Measurements from ENCODE around the gene TBC1D8. TPM values are rescaled to one million over a fixed set of nuclear protein-coding genes. Genes with fewer than 3 reads are reported as not detected.
"Not testable (repeated sequence)": the region's sequence is repeated elsewhere in the genome, so short reads cannot be mapped to it uniquely, and the experiment has no call there.

Gene TBC1D8
- total and polyA plus RNA-seq, 7 donors: 8.7 to 163 (median 50.4) TPM

DNA sequence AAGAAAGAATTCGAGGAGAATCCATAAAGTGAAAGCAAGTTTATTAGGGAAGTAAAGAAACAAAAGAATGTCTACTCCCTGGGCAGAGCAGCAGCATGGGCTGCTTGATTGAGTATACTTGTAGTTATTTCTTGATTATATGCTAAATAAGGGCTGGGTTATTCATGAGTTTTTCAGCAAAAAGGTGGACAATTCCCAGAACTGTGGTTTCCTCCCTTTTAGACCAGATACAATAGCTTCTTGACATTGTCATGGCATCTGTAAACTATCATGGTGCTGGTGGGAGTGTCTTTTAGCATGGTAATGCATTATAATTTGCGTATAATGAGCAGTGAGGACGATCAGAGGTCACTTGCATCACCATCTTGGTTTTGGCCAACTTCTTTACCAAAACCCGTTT is 25.6 kb upstream of the TBC1D8 start:
- Histone ChIP-seq H3K36me3 (ENCODE audit: insufficient read depth in 1 of 2, low read depth in 1 of 2) (no peaks in the 10 kb centered on the region), H3K9me3 (no peaks in the 10 kb centered on the region), H3K4me1 (no peaks in the 10 kb centered on the region), H3K4me3 (no peak overlapping the region), H3K27me3 (ENCODE audit: insufficient read depth in 3 of 3, low read length in 2 of 3) (no peaks in the 10 kb centered on the region), H3K27ac (no peak overlapping the region)
- ATAC-seq: no peak
- intact Hi-C loops (cut with DNase I): no loop called here
- no peak for DNase-seq
- no peak for TF ChIP-seq CTCF (IDR thresholded peaks at IDR 0.05)
- 43 to 54% (median 45%) methylated on average over 4 of the region's 4 CpGs for WGBS, 3 donors

DNA sequence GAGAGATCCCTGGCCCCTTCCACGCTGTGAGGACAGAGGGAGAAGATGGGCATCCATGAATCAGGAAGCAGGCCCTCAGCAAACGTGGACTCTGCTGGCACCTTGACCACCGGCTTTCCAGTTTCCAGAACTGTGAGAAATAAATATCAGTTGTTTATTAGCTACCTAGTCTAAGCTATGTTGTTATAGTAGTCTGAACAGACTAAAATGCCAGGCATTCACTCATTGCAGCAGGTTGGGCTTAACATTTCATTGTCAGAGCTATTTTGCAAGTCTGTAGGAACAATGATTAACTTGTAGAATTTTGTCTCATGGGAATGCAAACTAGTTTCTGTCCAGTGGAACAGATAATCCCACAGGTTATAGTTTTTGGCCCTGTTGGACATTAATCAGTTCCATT is 24.8 kb upstream of the TBC1D8 start:
- WGBS, 3 donors: 88 to 96% (median 88%) methylated on average over 3 of the region's 3 CpGs
- no peaks in the 10 kb centered on the region for H3K9me3 ChIP-seq
- H3K36me3 ChIP-seq (ENCODE audit: insufficient read depth in 1 of 2, low read depth in 1 of 2): no peaks in the 10 kb centered on the region
- H3K27me3 ChIP-seq (ENCODE audit: insufficient read depth in 3 of 3, low read length in 2 of 3): no peaks in the 10 kb centered on the region
- no peak overlapping the region for H3K4me3 ChIP-seq
- no peak overlapping the region for H3K27ac ChIP-seq
- ATAC-seq (no peak), DNase-seq (no peak)
- H3K4me1 ChIP-seq: no peaks in the 10 kb centered on the region
- TF ChIP-seq CTCF (IDR thresholded peaks at IDR 0.05): no peak
- intact Hi-C loops (cut with DNase I): no loop called here

DNA sequence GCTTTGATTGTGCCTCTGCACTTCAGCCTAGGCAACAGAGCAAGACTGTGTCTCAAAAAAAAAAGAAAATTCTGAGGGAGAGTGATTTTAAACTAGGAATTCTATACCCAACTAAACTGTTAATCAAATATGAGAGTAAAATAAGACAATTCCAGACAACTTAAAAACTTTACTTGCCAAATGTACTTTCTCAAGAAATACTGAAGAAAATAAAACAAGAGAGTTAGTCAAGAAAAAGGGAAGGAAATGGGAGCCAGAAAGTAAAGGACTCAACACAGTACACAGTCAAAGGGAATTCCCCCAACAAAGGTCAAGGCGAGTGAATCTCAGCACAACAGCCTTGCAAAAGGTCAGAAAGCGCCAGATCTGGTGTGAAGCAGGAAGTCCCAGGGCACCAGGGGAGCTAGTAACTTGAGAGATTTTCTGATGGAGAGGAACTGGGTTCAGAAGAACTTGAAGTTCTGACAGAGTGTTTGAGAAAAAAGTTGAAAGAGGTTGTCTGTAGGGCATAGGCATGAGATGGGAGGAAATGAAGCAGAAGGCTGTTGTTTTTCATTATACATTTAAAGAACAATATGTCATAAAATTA is 22.6 kb upstream of the TBC1D8 start:
- no peak for TF ChIP-seq CTCF (IDR thresholded peaks at IDR 0.05)
- 55 to 79% (median 76%) methylated on average over 2 of the region's 2 CpGs for WGBS, 3 donors
- DNase-seq (no peak), ATAC-seq (peak in 2 of 4 donors; percentile 32 to 46)
- intact Hi-C loops (cut with DNase I): no loop called here
- H3K27me3 ChIP-seq (ENCODE audit: insufficient read depth in 3 of 3, low read length in 2 of 3): no peaks in the 10 kb centered on the region
- no peak overlapping the region for H3K4me3 ChIP-seq
- H3K27ac ChIP-seq: no peak overlapping the region
- no peaks in the 10 kb centered on the region for H3K9me3 ChIP-seq
- H3K36me3 ChIP-seq (ENCODE audit: insufficient read depth in 1 of 2, low read depth in 1 of 2): no peaks in the 10 kb centered on the region
- H3K4me1 ChIP-seq: no peaks in the 10 kb centered on the region

DNA sequence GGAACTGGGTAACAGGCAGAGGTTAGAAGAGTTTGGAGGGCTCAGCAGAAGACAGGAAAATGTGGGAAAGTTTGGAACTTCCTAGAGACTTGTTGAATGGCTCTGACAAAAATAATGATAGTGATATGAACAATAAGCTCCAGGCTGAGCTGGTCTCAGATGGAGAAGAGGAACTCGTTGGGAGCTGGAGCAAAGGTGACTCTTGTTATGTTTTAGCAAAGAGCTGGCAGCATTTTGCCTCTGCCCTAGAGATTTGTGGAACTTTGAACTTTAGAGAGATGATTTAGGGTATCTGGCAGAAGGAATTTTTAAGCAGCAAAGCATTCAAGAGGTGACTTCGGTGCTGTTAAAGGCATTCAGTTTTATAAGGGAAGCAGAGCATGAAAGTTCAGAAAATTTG is 18.6 kb upstream of the TBC1D8 start:
- H3K27me3 ChIP-seq (ENCODE audit: insufficient read depth in 3 of 3, low read length in 2 of 3); ATAC-seq; H3K27ac ChIP-seq; H3K4me1 ChIP-seq; H3K36me3 ChIP-seq (ENCODE audit: insufficient read depth in 1 of 2, low read depth in 1 of 2); intact Hi-C loops (cut with DNase I); DNase-seq; H3K4me3 ChIP-seq; H3K9me3 ChIP-seq: not testable (repeated sequence)
- WGBS, 3 donors: 58 to 68% (median 62%) methylated on average over 2 of the region's 2 CpGs

GRCh38 chr2:101168706-101169105 is 17.5 kb upstream of the TBC1D8 start:
- DNase-seq: no peak
- no peak overlapping the region for H3K4me3 ChIP-seq
- no peaks in the 10 kb centered on the region for H3K27me3 ChIP-seq (ENCODE audit: insufficient read depth in 3 of 3, low read length in 2 of 3)
- no peak for ATAC-seq
- no peaks in the 10 kb centered on the region for H3K36me3 ChIP-seq (ENCODE audit: insufficient read depth in 1 of 2, low read depth in 1 of 2)
- intact Hi-C loops (cut with DNase I): no loop called here
- H3K4me1 ChIP-seq: no peaks in the 10 kb centered on the region
- no peak for TF ChIP-seq CTCF (IDR thresholded peaks at IDR 0.05)
- H3K9me3 ChIP-seq: no peaks in the 10 kb centered on the region
- no peak overlapping the region for H3K27ac ChIP-seq
- 80 to 96% (median 89%) methylated on average over 1 of the region's 1 CpG for WGBS, 3 donors

- H3K9me3 ChIP-seq; intact Hi-C loops (cut with DNase I); H3K4me1 ChIP-seq; DNase-seq; H3K36me3 ChIP-seq (ENCODE audit: insufficient read depth in 1 of 2, low read depth in 1 of 2); H3K27ac ChIP-seq; H3K27me3 ChIP-seq (ENCODE audit: insufficient read depth in 3 of 3, low read length in 2 of 3); ATAC-seq; H3K4me3 ChIP-seq: not testable (repeated sequence)
- 81 to 90% (median 85%) methylated on average over 2 of the region's 2 CpGs for WGBS, 3 donors
Observed at GRCh38 chr2:101167532-101167931, 16.4 kb upstream of the TBC1D8 start.

All from psoas muscle (tissue), 8 donors.